ENCODE data around the gene KRT71.

The KRT71 gene

DNA sequence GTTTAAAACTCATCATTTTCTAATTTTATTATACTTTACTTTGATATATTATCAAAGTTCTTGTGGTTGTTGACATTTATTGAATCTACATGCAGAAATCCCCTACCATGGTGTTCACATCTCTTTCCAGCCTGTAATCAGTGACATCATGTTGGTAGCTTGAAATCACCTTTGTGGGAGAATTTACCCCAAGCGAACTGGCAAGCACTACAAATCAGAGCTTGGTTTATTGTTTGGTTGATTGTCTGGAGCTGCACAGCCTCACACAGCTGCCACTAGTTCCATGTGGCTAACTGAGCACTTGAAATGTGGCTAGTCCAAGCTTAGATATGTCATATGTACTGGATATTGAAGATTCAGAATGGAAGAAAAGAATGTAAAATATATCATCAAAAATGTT is 17.4 kb downstream of the KRT71 start:
- TF ChIP-seq HDGF (IDR thresholded peaks at IDR 0.05; ENCODE audit: borderline replicate concordance) (no peak), FOXK2 (IDR thresholded peaks at IDR 0.05) (no peak), L3MBTL2 (conservative IDR thresholded peaks at IDR 0.05) (no peak), ARNT (IDR thresholded peaks at IDR 0.05) (no peak), ZNF384 (IDR thresholded peaks at IDR 0.05) (no peak), FOXM1 (IDR thresholded peaks at IDR 0.05; ENCODE audit: borderline replicate concordance) (no peak), BHLHE40 (IDR thresholded peaks at IDR 0.05; ENCODE audit: borderline replicate concordance) (no peak), CTBP1 (IDR thresholded peaks at IDR 0.05; ENCODE audit: borderline replicate concordance) (no peak), ELF4 (IDR thresholded peaks at IDR 0.05) (no peak), NFRKB (IDR thresholded peaks at IDR 0.05) (no peak), LEF1 (IDR thresholded peaks at IDR 0.05; ENCODE audit: borderline replicate concordance) (no peak), FOXA1 (IDR thresholded peaks at IDR 0.05) (no peak), SP1 (IDR thresholded peaks at IDR 0.05) (no peak), TARDBP (IDR thresholded peaks at IDR 0.05) (no peak), SUZ12 (IDR thresholded peaks at IDR 0.05) (no peak)
- TF ChIP-seq, protein P1, sequence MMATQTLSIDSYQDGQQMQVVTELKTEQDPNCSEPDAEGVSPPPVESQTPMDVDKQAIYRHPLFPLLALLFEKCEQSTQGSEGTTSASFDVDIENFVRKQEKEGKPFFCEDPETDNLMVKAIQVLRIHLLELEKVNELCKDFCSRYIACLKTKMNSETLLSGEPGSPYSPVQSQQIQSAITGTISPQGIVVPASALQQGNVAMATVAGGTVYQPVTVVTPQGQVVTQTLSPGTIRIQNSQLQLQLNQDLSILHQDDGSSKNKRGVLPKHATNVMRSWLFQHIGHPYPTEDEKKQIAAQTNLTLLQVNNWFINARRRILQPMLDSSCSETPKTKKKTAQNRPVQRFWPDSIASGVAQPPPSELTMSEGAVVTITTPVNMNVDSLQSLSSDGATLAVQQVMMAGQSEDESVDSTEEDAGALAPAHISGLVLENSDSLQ (IDR thresholded peaks at IDR 0.05): no peak
- CTCF ChIA-PET: interaction anchor here (0.9 kb wide), 1 partner anchor 155 kb away, joined by 4 read pairs; no protein-coding TSS in a partner anchor
- DNase-seq (ENCODE audit: extremely low spot score): no peak

DNA sequence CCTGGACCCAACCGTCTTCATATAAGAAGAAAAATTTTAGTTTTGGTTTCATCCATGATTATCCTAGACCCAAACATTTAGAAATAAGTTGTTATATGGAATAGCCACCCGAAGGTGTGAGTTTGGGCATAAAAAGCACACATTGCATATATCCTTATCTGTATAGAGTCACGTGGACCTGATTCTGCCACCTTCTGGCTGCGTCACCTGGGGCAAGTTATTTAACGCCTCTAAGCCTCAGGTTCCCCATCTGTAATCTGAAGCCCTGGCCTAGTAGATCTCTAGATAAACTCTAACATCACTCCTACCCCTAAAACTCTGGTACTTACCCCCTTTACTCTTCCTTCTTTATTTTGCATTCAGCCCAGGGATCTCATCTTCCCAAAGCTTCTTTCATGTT is 18.5 kb downstream of the KRT71 start:
- no peak for DNase-seq (ENCODE audit: extremely low spot score)
- ChIA-PET POLR2A (no interaction called here), CTCF (no interaction called here)
- TF ChIP-seq CTBP1 (IDR thresholded peaks at IDR 0.05; ENCODE audit: borderline replicate concordance) (no peak), FOXK2 (IDR thresholded peaks at IDR 0.05) (no peak)

More for the DNA sequence above, 17.4 kb downstream of the KRT71 start:
- POLR2A ChIA-PET: no interaction called here

DNA sequence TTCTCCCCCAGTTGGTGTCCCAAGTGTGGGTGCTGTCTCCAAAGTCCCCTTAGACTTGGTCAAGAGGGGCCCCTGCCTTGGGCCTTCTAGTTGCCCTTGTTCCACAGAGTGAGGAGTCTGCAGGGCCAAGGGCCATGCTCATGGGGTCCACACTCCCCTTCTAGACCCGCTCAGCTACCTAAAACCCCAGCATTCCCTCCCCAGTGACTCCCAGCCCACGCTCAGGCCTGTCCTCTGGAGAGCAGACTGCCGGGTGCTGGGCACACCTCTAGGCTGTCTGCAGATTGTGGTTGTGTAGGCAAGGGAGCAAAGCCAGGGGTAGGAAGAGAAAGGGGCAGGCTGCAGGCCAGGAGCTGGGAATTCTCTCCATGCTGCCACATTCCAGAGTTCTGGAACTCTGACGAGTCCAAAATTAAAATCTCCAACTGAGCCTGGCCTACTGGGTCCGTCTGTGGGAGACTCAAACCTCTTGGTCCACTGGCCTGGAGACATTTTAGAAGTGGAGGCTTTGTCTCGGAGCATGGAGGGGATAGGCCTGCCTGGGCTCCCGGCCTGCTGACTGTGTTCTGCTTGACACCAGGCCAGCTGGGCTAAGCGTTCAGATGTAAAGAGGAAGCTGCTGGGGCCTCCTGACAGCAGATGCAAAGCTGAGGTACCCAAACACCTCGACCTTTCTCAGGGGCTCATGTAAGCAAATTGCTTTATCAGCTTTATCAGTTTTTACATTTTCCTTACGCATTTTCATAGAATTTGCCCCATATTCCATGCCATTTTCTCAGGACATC is 19.1 kb downstream of the KRT71 start:
- ChIA-PET CTCF (no interaction called here), POLR2A (no interaction called here)
- TF ChIP-seq BHLHE40 (IDR thresholded peaks at IDR 0.05; ENCODE audit: borderline replicate concordance) (no peak), ARNT (IDR thresholded peaks at IDR 0.05) (no peak), SP1 (IDR thresholded peaks at IDR 0.05) (no peak), FOXK2 (IDR thresholded peaks at IDR 0.05) (no peak), SUZ12 (IDR thresholded peaks at IDR 0.05) (no peak), TARDBP (IDR thresholded peaks at IDR 0.05) (no peak), FOXA1 (IDR thresholded peaks at IDR 0.05) (no peak), LEF1 (IDR thresholded peaks at IDR 0.05; ENCODE audit: borderline replicate concordance) (no peak)
- TF ChIP-seq, protein P1 (IDR thresholded peaks at IDR 0.05): no peak
- no peak for DNase-seq (ENCODE audit: extremely low spot score)

DNA sequence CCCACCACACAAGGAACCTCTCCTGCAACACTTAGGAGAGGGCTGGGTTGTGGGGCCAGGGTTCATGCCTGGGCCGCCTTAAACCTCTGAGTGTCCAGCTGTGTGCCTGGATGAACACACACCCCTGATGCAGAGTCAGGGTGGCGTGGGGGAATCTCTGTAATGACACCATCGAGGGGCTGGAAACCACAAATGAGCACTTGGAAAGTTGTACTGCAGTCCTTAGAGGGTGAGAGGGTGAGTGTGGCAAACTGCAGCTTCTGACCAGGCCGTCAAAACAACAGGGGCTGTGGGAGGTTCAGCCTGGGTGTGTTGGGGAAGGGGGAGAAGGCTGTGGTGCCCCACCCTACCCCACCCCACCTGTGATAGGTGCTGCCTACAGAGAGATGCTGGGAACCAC is 20.3 kb downstream of the KRT71 start:
- CTCF ChIA-PET: interaction anchor here (0.6 to 1.2 kb wide), 2 partner anchors 9 to 358 kb away, joined by 3 read pairs; no protein-coding TSS in a partner anchor
- TF ChIP-seq L3MBTL2 (conservative IDR thresholded peaks at IDR 0.05) (no peak), NFRKB (IDR thresholded peaks at IDR 0.05) (no peak), CTBP1 (IDR thresholded peaks at IDR 0.05; ENCODE audit: borderline replicate concordance) (no peak), ZNF384 (IDR thresholded peaks at IDR 0.05) (no peak), SUZ12 (IDR thresholded peaks at IDR 0.05) (no peak), FOXK2 (IDR thresholded peaks at IDR 0.05) (no peak), FOXM1 (IDR thresholded peaks at IDR 0.05; ENCODE audit: borderline replicate concordance) (no peak), SP1 (IDR thresholded peaks at IDR 0.05) (no peak), LEF1 (IDR thresholded peaks at IDR 0.05; ENCODE audit: borderline replicate concordance) (no peak)
- TF ChIP-seq, protein P1 (IDR thresholded peaks at IDR 0.05): no peak
- POLR2A ChIA-PET: no interaction called here
- DNase-seq (ENCODE audit: extremely low spot score): no peak

DNA sequence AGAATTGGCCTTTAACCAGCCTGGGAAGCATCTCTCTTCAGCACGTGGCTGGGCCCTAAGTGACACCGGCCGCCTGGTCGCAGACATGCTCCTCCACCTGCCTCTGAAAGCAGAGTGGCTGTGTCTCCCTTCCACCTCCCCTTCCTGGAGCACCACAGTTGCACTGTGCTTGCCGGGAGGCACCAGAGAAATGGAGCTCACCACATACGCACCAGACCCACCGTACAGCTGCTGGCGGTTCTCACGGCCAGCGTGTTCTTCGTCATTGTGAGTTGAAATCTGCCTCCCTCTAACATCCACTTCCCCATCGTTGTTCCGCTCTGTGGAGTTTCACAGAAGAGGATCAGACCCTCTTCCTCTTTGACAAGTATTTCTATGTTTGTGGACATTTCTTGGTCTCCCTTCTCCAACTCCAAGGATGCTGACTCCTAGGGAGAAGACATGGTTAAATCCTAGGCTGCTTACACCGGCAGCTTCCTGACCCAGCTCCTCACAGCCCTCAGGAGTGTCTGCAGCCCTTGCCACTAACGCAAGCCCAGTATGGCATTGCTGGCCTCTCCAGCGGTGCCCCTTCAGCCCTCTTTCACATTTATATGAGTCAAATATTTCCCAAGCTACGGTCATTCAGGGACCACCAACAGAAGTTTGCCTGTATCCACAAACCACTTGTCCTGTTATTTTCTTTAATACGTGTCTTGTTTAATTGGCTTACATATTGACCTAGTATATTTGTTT is 21.2 kb downstream of the KRT71 start:
- CTCF ChIA-PET: interaction anchor here (1.2 kb wide), 1 partner anchor 357 kb away, joined by 3 read pairs; no protein-coding TSS in a partner anchor
- TF ChIP-seq NFRKB (IDR thresholded peaks at IDR 0.05) (no peak), L3MBTL2 (conservative IDR thresholded peaks at IDR 0.05) (no peak), HDGF (IDR thresholded peaks at IDR 0.05; ENCODE audit: borderline replicate concordance) (no peak), BHLHE40 (IDR thresholded peaks at IDR 0.05; ENCODE audit: borderline replicate concordance) (no peak), CTBP1 (IDR thresholded peaks at IDR 0.05; ENCODE audit: borderline replicate concordance) (no peak), SP1 (IDR thresholded peaks at IDR 0.05) (no peak), FOXK2 (IDR thresholded peaks at IDR 0.05) (no peak)
- DNase-seq (ENCODE audit: extremely low spot score): no peak
- POLR2A ChIA-PET: no interaction called here

DNA sequence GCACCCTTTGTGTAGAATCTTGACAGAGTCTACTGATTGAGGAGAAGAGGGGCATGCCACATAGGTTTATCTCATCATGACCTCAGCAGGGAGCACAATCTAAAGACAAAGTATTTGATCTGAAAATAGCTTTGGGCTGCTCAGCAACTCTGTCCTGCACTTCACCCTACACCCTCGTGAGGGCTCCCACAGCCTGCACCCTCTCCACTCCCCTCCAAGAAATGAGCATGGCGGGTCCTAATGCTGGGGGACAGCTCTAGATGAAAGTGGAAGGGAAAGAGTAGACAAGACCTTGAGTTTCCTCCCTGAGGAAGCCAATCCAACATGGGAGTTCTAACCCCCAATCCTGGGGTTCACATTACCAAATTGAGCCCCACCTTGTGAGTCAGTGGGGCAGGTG is 22.0 kb downstream of the KRT71 start:
- ChIA-PET POLR2A (no interaction called here), CTCF (no interaction called here)
- DNase-seq (ENCODE audit: extremely low spot score): no peak
- TF ChIP-seq ZNF384 (IDR thresholded peaks at IDR 0.05): no peak
- no peak for TF ChIP-seq FOXM1 (IDR thresholded peaks at IDR 0.05; ENCODE audit: borderline replicate concordance)
- TF ChIP-seq BHLHE40 (IDR thresholded peaks at IDR 0.05; ENCODE audit: borderline replicate concordance): no peak
- no peak for TF ChIP-seq LEF1 (IDR thresholded peaks at IDR 0.05; ENCODE audit: borderline replicate concordance)
- no peak for TF ChIP-seq ELF4 (IDR thresholded peaks at IDR 0.05)
- no peak for TF ChIP-seq L3MBTL2 (conservative IDR thresholded peaks at IDR 0.05)
- no peak for TF ChIP-seq SUZ12 (IDR thresholded peaks at IDR 0.05)
- no peak for TF ChIP-seq FOXA1 (IDR thresholded peaks at IDR 0.05)
- TF ChIP-seq HDGF (IDR thresholded peaks at IDR 0.05; ENCODE audit: borderline replicate concordance): no peak
- no peak for TF ChIP-seq SP1 (IDR thresholded peaks at IDR 0.05)
- no peak for TF ChIP-seq FOXK2 (IDR thresholded peaks at IDR 0.05)

Data from HEK293T (cell line).